Measurements from ENCODE around the gene KCNIP4.
"Not testable (repeated sequence)": the region's sequence is repeated elsewhere in the genome, so short reads cannot be mapped to it uniquely, and the experiment has no call there.

Gene KCNIP4

GRCh38 chr4:20825505-20825904 lies 1123.1 kb downstream of the KCNIP4 start:
- TF ChIP-seq, protein P1, sequence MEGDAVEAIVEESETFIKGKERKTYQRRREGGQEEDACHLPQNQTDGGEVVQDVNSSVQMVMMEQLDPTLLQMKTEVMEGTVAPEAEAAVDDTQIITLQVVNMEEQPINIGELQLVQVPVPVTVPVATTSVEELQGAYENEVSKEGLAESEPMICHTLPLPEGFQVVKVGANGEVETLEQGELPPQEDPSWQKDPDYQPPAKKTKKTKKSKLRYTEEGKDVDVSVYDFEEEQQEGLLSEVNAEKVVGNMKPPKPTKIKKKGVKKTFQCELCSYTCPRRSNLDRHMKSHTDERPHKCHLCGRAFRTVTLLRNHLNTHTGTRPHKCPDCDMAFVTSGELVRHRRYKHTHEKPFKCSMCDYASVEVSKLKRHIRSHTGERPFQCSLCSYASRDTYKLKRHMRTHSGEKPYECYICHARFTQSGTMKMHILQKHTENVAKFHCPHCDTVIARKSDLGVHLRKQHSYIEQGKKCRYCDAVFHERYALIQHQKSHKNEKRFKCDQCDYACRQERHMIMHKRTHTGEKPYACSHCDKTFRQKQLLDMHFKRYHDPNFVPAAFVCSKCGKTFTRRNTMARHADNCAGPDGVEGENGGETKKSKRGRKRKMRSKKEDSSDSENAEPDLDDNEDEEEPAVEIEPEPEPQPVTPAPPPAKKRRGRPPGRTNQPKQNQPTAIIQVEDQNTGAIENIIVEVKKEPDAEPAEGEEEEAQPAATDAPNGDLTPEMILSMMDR (IDR thresholded peaks at IDR 0.05; ENCODE audit: low read depth, low read length) = no peak
- no peak overlapping the region for H3K4me3 ChIP-seq (ENCODE audit: low read depth, low read length)

DNA sequence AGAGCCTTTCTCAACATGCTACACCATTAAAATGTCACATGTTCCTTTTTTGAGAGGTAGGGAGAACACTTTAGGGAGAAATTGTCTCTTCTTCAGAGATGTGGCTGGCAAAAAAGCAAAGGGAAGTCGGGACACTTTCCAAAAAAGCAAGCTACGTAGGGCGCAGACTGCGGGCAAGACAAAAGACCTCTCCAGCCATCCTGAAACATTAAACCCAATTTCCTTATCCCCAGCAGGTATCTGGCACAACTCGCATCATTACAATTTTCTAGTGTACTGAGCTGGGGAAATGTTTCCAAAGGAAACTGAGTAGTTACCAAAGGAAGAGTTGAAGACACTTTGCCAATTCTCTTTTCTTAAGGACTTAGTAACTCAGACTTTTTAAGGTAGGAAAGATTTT lies 1132.3 kb downstream of the KCNIP4 start:
- H3K4me3 ChIP-seq (ENCODE audit: low read depth, low read length) = no peak overlapping the region
- TF ChIP-seq, protein P1 (IDR thresholded peaks at IDR 0.05; ENCODE audit: low read depth, low read length) = no peak

- H3K4me3 ChIP-seq (ENCODE audit: low read depth, low read length) = no peak overlapping the region
- TF ChIP-seq, protein P1 (IDR thresholded peaks at IDR 0.05; ENCODE audit: low read depth, low read length) = no peak
These were observed 1134.9 kb downstream of the KCNIP4 start for GRCh38 chr4:20813700-20814099.

- H3K4me3 ChIP-seq (ENCODE audit: low read depth, low read length) = no peak overlapping the region
- TF ChIP-seq, protein P1 (IDR thresholded peaks at IDR 0.05; ENCODE audit: low read depth, low read length) = no peak
These were observed 1138.8 kb downstream of the KCNIP4 start for GRCh38 chr4:20809812-20810211.

GRCh38 chr4:20805716-20806115 lies 1142.9 kb downstream of the KCNIP4 start:
- no peak overlapping the region for H3K4me3 ChIP-seq (ENCODE audit: low read depth, low read length)
- TF ChIP-seq, protein P1 (IDR thresholded peaks at IDR 0.05; ENCODE audit: low read depth, low read length) = no peak

DNA sequence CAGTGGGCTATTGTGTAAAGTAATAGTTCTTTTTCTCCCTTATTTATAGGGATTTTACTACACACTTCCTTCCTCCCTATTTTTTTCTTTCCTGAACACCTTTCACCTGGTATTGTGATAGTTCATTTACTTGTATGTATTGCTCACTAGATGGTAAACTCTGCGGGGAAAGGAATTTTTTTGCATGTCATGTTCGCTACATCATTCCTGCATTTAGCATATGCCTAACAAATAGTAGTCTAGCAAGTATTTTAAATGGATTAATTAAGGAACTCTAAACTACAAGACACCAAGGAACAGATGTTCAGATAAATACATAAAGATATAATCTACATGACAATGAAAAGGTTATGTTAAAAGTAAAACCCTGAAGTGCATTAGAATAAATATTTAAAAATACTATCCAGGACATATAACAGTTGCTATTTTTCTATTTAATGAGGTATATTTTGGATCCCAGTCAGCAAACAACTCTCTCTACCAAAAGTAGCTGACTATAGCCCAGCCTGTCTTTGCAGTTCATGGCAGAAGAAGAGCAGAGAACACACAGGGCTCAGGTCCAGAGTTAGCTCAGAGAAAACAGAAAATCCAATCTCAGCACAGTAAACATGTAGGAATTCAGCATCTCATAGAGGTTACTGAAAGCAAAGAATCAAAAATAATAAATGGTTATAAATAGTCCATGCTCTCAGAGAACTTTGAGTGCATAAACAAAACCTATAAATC lies 1160.5 kb downstream of the KCNIP4 start:
- H3K4me3 ChIP-seq (ENCODE audit: low read depth, low read length) = no peak overlapping the region
- TF ChIP-seq, protein P1 (IDR thresholded peaks at IDR 0.05; ENCODE audit: low read depth, low read length) = no peak

DNA sequence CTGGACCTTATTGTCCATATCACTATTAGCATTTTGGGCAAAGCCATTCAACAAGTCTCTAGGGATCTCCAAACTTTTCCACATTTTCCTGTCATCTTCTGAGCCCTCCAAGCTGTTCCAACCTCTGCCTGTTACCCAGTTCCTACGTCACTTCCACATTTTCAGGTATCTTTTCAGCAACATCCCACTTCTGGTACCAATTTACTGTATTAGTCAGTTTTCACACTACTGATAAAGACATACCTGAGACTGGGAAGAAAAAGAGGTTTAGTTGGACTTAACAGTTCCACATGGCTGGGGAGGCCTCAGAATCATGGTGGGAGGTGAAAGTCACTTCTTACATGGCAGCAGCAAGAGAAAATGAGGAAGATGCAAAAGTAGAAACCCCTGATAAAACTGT lies 1165.4 kb downstream of the KCNIP4 start:
- H3K4me3 ChIP-seq (ENCODE audit: low read depth, low read length) = not testable (repeated sequence)

- no peak overlapping the region for H3K4me3 ChIP-seq (ENCODE audit: low read depth, low read length)
- TF ChIP-seq, protein P1 (IDR thresholded peaks at IDR 0.05; ENCODE audit: low read depth, low read length) = no peak
These were observed 1169.7 kb downstream of the KCNIP4 start for GRCh38 chr4:20778896-20779295.

All from WI38 (cell line).